Effector memory CD8-positive, alpha-beta T cell (primary cell): Measurements from ENCODE around the gene TRAPPC3.

ENCODE experiments used
- ATAC-seq: fragments of 150-1000 bp; cut with Tn5 transposase; replicated peaks from 2 replicates; pipeline ENCODE4 v1.10.0; 2021; ENCODE audit warnings: mild to moderate bottlenecking, moderate library complexity
- DNase-seq, 3 experiments: peaks; one replicate each; pipeline ENCODE4 v3.0.0; 2021
- H3K27ac Mint-ChIP-seq, 2 donors: one replicate each; pipeline ENCODE4 v1.8.0; 2022; ENCODE audit warnings: mild to moderate bottlenecking in 2 of 2, mixed read lengths in 2 of 2, moderate library complexity in 2 of 2
- H3K27me3 Mint-ChIP-seq, 2 donors: one replicate each; pipeline ENCODE4 v1.8.0; 2022; ENCODE audit warnings: mixed read lengths in 2 of 2
- H3K36me3 Mint-ChIP-seq: one replicate; pipeline ENCODE4 v1.8.0; 2022; ENCODE audit warnings: mild to moderate bottlenecking, moderate library complexity, mixed read lengths; ENCODE audit not compliant: insufficient read depth
- H3K4me1 Mint-ChIP-seq, 2 donors: one replicate each; pipeline ENCODE4 v1.8.0; 2022; ENCODE audit warnings: low read depth in 2 of 2, mixed read lengths in 2 of 2
- H3K4me3 Mint-ChIP-seq, 2 donors: one replicate each; pipeline ENCODE4 v1.8.0; 2022; ENCODE audit warnings: mild to moderate bottlenecking in 2 of 2, mixed read lengths in 2 of 2, moderate library complexity in 2 of 2
- H3K9me3 Mint-ChIP-seq, 2 donors: one replicate each; pipeline ENCODE4 v1.8.0; 2022; ENCODE audit warnings: mixed read lengths in 2 of 2

Gene TRAPPC3

GRCh38 chr1:36091698-36092097, 57.6 kb downstream of the TRAPPC3 start:
- no peak overlapping the region for H3K4me3 Mint-ChIP-seq
- H3K9me3 Mint-ChIP-seq, result no peaks in the 10 kb centered on the region
- H3K27me3 Mint-ChIP-seq, result peaks cover 5 to 7% of the 10 kb centered on the region in 2 donors
- H3K27ac Mint-ChIP-seq, result peak overlapping the region; percentile 20 to 79
- no peak for ATAC-seq
- peaks cover 23% of the 10 kb centered on the region for H3K36me3 Mint-ChIP-seq
- no peak for DNase-seq
- H3K4me1 Mint-ChIP-seq, result peaks cover 15 to 21% of the 10 kb centered on the region in 2 donors

- DNase-seq (no peak), ATAC-seq (no peak)
- no peaks in the 10 kb centered on the region for H3K9me3 Mint-ChIP-seq
- peaks cover 15 to 21% of the 10 kb centered on the region in 2 donors for H3K4me1 Mint-ChIP-seq
- peaks cover 23% of the 10 kb centered on the region for H3K36me3 Mint-ChIP-seq
- H3K27me3 Mint-ChIP-seq, result peaks cover 8 to 13% of the 10 kb centered on the region in 2 donors
- H3K27ac Mint-ChIP-seq, result peak overlapping the region; percentile 20 to 79
- H3K4me3 Mint-ChIP-seq, result no peak overlapping the region
Measured at GRCh38 chr1:36091141-36091540, 58.1 kb downstream of the TRAPPC3 start.

GRCh38 chr1:36089393-36090121, 59.7 kb downstream of the TRAPPC3 start:
- H3K27me3 Mint-ChIP-seq, result peaks cover 11 to 28% of the 10 kb centered on the region in 2 donors
- ATAC-seq (no peak), DNase-seq (no peak)
- H3K4me1 Mint-ChIP-seq, result peaks cover 15 to 21% of the 10 kb centered on the region in 2 donors
- H3K9me3 Mint-ChIP-seq, result no peaks in the 10 kb centered on the region
- H3K4me3 Mint-ChIP-seq, result peak overlapping the region; percentile 80 to 84
- H3K36me3 Mint-ChIP-seq, result peaks cover 26% of the 10 kb centered on the region
- H3K27ac Mint-ChIP-seq, result peak overlapping the region; percentile 88 to 95

GRCh38 chr1:36088577-36089392, 60.5 kb downstream of the TRAPPC3 start, which contains the start of gene ADPRS:
Gene ADPRS (plus strand): TSS chr1:36088892. CDS start chr1:36088905, 13 bp downstream.
- peaks cover 26% of the 10 kb centered on the region for H3K36me3 Mint-ChIP-seq
- H3K27ac Mint-ChIP-seq, result peak within 1 kb of the TSS; percentile 88 to 95
- peak; percentile 85 to 89 (median 85) for DNase-seq
- ATAC-seq, result peak; percentile 94
- H3K9me3 Mint-ChIP-seq, result no peaks in the 10 kb centered on the region
- peaks cover 11 to 29% of the 10 kb centered on the region in 2 donors for H3K27me3 Mint-ChIP-seq
- H3K4me3 Mint-ChIP-seq, result peak within 1 kb of the TSS; percentile 80 to 84
- H3K4me1 Mint-ChIP-seq, result peaks cover 15 to 21% of the 10 kb centered on the region in 2 donors

- H3K4me3 Mint-ChIP-seq, result peak overlapping the region; percentile 80 to 84
- DNase-seq (no peak), ATAC-seq (peak; percentile 8)
- peaks cover 11 to 29% of the 10 kb centered on the region in 2 donors for H3K27me3 Mint-ChIP-seq
- H3K9me3 Mint-ChIP-seq, result no peaks in the 10 kb centered on the region
- H3K36me3 Mint-ChIP-seq, result peaks cover 22% of the 10 kb centered on the region
- H3K27ac Mint-ChIP-seq, result peak overlapping the region; percentile 88 to 95
- peaks cover 15 to 21% of the 10 kb centered on the region in 2 donors for H3K4me1 Mint-ChIP-seq
Measured at GRCh38 chr1:36088265-36088576, 61.1 kb downstream of the TRAPPC3 start.

GRCh38 chr1:36087233-36088123, 61.8 kb downstream of the TRAPPC3 start:
- DNase-seq, result no peak
- Mint-ChIP-seq H3K4me1 (peaks cover 15 to 21% of the 10 kb centered on the region in 2 donors), H3K36me3 (peaks cover 14% of the 10 kb centered on the region), H3K4me3 (peak overlapping the region; percentile 59 to 61), H3K9me3 (no peaks in the 10 kb centered on the region), H3K27me3 (peaks cover 13 to 33% of the 10 kb centered on the region in 2 donors), H3K27ac (peak overlapping the region in 1 of 2 donors; percentile 23)
- no peak for ATAC-seq
